NCI-H2196 treated with DMSO at 0.1 percent for 48 hours (cell line): ENCODE data around the gene SLC35E2B.
"Not testable (repeated sequence)": the region's sequence is repeated elsewhere in the genome, so short reads cannot be mapped to it uniquely, and the experiment has no call there.

Experiments used
- DNase-seq: peaks from one replicate; lab custom pipeline; 2025; ENCODE audit not compliant: unreplicated experiment; lab: John Stamatoyannopoulos, UW

SLC35E2B gene

GRCh38 chr1:1704284-1704957 is 11.8 kb upstream of the SLC35E2B start:
- not testable (repeated sequence) for DNase-seq

- no peak for DNase-seq
Measured at GRCh38 chr1:1703796-1704195, 11.2 kb upstream of the SLC35E2B start.

- DNase-seq, result not testable (repeated sequence)
Measured at GRCh38 chr1:1702506-1702905, 9.9 kb upstream of the SLC35E2B start.

GRCh38 chr1:1700557-1700956 is 8.0 kb upstream of the SLC35E2B start:
- not testable (repeated sequence) for DNase-seq

- not testable (repeated sequence) for DNase-seq
Measured at GRCh38 chr1:1700067-1700466, 7.5 kb upstream of the SLC35E2B start.

- not testable (repeated sequence) for DNase-seq
Measured at GRCh38 chr1:1699061-1699460, 6.5 kb upstream of the SLC35E2B start.

- not testable (repeated sequence) for DNase-seq
Measured at GRCh38 chr1:1697358-1698183, 5.0 kb upstream of the SLC35E2B start.

- not testable (repeated sequence) for DNase-seq
Measured at GRCh38 chr1:1696431-1697357, 4.1 kb upstream of the SLC35E2B start.

GRCh38 chr1:1692324-1692713 is 276 bp downstream of the SLC35E2B start:
- DNase-seq, result peak; percentile 33

GRCh38 chr1:1691443-1691842 is 1.2 kb downstream of the SLC35E2B start:
- not testable (repeated sequence) for DNase-seq

GRCh38 chr1:1689526-1689925 is 3.1 kb downstream of the SLC35E2B start:
- DNase-seq, result not testable (repeated sequence)

GRCh38 chr1:1687846-1688245 is 4.7 kb downstream of the SLC35E2B start:
- no peak for DNase-seq

- DNase-seq, result no peak
Measured at GRCh38 chr1:1684031-1684681, 8.4 kb downstream of the SLC35E2B start.

- DNase-seq, result no peak
Measured at GRCh38 chr1:1683104-1683905, 9.3 kb downstream of the SLC35E2B start.

GRCh38 chr1:1680912-1681273 is 11.7 kb downstream of the SLC35E2B start:
- no peak for DNase-seq

GRCh38 chr1:1680031-1680911 is 12.3 kb downstream of the SLC35E2B start:
- DNase-seq, result no peak

- no peak for DNase-seq
Measured at GRCh38 chr1:1678581-1679380, 13.8 kb downstream of the SLC35E2B start.
